Esophagus squamous epithelium (tissue), 4 donors: ENCODE measurements around the gene TRIP12.

ENCODE experiments used
- CTCF ChIP-seq, 6 experiments: fragments of 450-650 bp in 4 of 6; fragments of 200-600 bp in 2 of 6; sonication (generic) in 2 of 6; IDR thresholded peaks; one replicate each; pipeline ENCODE4 v1.5.1; 2016 to 2019; ENCODE audit warnings: antibody characterized with exemption in 6 of 6, mild to moderate bottlenecking in 4 of 6, moderate library complexity in 4 of 6
- POLR2A ChIP-seq, 4 donors: fragments of 450-650 bp; IDR thresholded peaks; one replicate each; pipeline ENCODE4 v1.6.1; 2017; ENCODE audit warnings: antibody characterized with exemption in 4 of 4, mild to moderate bottlenecking in 4 of 4, moderate library complexity in 3 of 4

GRCh38 chr2:229868794-229869193 is 53.0 kb downstream of the TRIP12 start:
- TF ChIP-seq CTCF (IDR thresholded peaks at IDR 0.05) (no peak), POLR2A (IDR thresholded peaks at IDR 0.05) (no peak)
